H9 (cell line): ENCODE measurements around the gene DDX39A. TPM values are rescaled to one million over a fixed set of nuclear protein-coding genes. Genes with fewer than 3 reads are reported as not detected.

Experiments
- DNase-seq: peaks from one replicate; pipeline ENCODE4 v3.0.0-alpha.2; 2017
- H2AFZ ChIP-seq: one replicate; pipeline ENCODE4 v1.6.1; 2013; ENCODE audit warnings: mild to moderate bottlenecking, low read length, control low read depth, moderate library complexity
- H2AK5ac ChIP-seq: 2 replicates; pipeline ENCODE4 v1.6.1; 2013; ENCODE audit warnings: low read length, control low read depth, mixed read lengths; ENCODE audit not compliant: insufficient read length
- H2BK120ac ChIP-seq: one replicate; pipeline ENCODE4 v1.6.1; 2013; ENCODE audit warnings: low read depth, mild to moderate bottlenecking, low read length, control low read depth, inconsistent platforms; ENCODE audit not compliant: poor library complexity, severe bottlenecking
- H2BK12ac ChIP-seq: 2 replicates; pipeline ENCODE4 v1.6.1; 2013; ENCODE audit warnings: low read length, control low read depth, mixed read lengths, low read depth; ENCODE audit not compliant: insufficient read length
- H2BK15ac ChIP-seq: 2 replicates; pipeline ENCODE4 v1.6.1; 2013; ENCODE audit warnings: low read depth, low read length, control low read depth
- H2BK20ac ChIP-seq: one replicate; pipeline ENCODE4 v1.6.1; 2013; ENCODE audit warnings: low read depth, mild to moderate bottlenecking, low read length, control low read depth, inconsistent platforms; ENCODE audit not compliant: poor library complexity, severe bottlenecking
- H2BK5ac ChIP-seq: 2 replicates; pipeline ENCODE4 v1.6.1; 2013; ENCODE audit warnings: low read length, control low read depth, mixed read lengths; ENCODE audit not compliant: insufficient read length
- H3K14ac ChIP-seq: 2 replicates; pipeline ENCODE4 v1.6.1; 2013; ENCODE audit warnings: low read length, control low read depth; ENCODE audit not compliant: insufficient read depth
- H3K18ac ChIP-seq: 2 replicates; pipeline ENCODE4 v1.6.1; 2013; ENCODE audit warnings: low read depth, mild to moderate bottlenecking, mixed read lengths, low read length, control low read depth; ENCODE audit not compliant: insufficient read length
- H3K23ac ChIP-seq: 2 replicates; pipeline ENCODE4 v1.6.1; 2013; ENCODE audit warnings: low read length, control low read depth, mixed read lengths, low read depth; ENCODE audit not compliant: insufficient read length
- H3K23me2 ChIP-seq: 2 replicates; pipeline ENCODE4 v1.6.1; 2013; ENCODE audit warnings: low read depth, mild to moderate bottlenecking, mixed read lengths, low read length, control low read depth; ENCODE audit not compliant: insufficient read length, poor library complexity, severe bottlenecking
- H3K27ac ChIP-seq: 2 replicates; pipeline ENCODE4 v1.5.1; 2013; ENCODE audit warnings: low read length, control low read depth, mixed read lengths, low read depth; ENCODE audit not compliant: insufficient read length
- H3K27me3 ChIP-seq: 2 replicates; pipeline ENCODE4 v1.6.1; 2013; ENCODE audit warnings: low read length, control low read depth, inconsistent platforms; ENCODE audit not compliant: insufficient read depth
- H3K4ac ChIP-seq: 2 replicates; pipeline ENCODE4 v1.6.1; 2013; ENCODE audit warnings: low read depth, mild to moderate bottlenecking, control low read depth, inconsistent platforms, low read length, moderate library complexity
- H3K4me1 ChIP-seq: 2 replicates; pipeline ENCODE4 v1.6.1; 2013; ENCODE audit warnings: low read length, control low read depth, inconsistent platforms; ENCODE audit not compliant: insufficient read depth
- H3K4me2 ChIP-seq: 2 replicates; pipeline ENCODE4 v1.6.1; 2013; ENCODE audit warnings: low read length, control low read depth, mixed read lengths; ENCODE audit not compliant: insufficient read length, insufficient read depth
- H3K56ac ChIP-seq: 2 replicates; pipeline ENCODE4 v1.6.1; 2013; ENCODE audit warnings: low read depth, mild to moderate bottlenecking, mixed read lengths, low read length, control low read depth; ENCODE audit not compliant: insufficient read length
- H3K79me1 ChIP-seq: 2 replicates; pipeline ENCODE4 v1.6.1; 2013; ENCODE audit warnings: low read depth, mild to moderate bottlenecking, moderate library complexity, low read length, control low read depth, inconsistent platforms; ENCODE audit not compliant: insufficient read depth, poor library complexity, severe bottlenecking
- H3K79me2 ChIP-seq: 2 replicates; pipeline ENCODE4 v1.6.1; 2013; ENCODE audit warnings: low read length, control low read depth, inconsistent platforms; ENCODE audit not compliant: insufficient read depth
- H3K9ac ChIP-seq: 2 replicates; pipeline ENCODE4 v1.6.1; 2013; ENCODE audit warnings: low read length, control low read depth, mixed read lengths; ENCODE audit not compliant: insufficient read length; ENCODE audit errors: extremely low read depth
- H3K9me3 ChIP-seq: one replicate; pipeline ENCODE4 v1.6.1; 2013; ENCODE audit warnings: low read depth, low read length, inconsistent platforms; ENCODE audit not compliant: control insufficient read depth
- H3T11ph ChIP-seq: one replicate; pipeline ENCODE4 v1.6.1; 2013; ENCODE audit warnings: mild to moderate bottlenecking, low read length, control low read depth, inconsistent platforms
- H4K20me1 ChIP-seq: one replicate; pipeline ENCODE4 v1.6.1; 2013; ENCODE audit not compliant: control insufficient read depth, insufficient read length, insufficient read depth
- H4K5ac ChIP-seq: 2 replicates; pipeline ENCODE4 v1.6.1; 2013; ENCODE audit warnings: low read depth, mild to moderate bottlenecking, mixed read lengths, low read length, control low read depth; ENCODE audit not compliant: insufficient read length
- H4K8ac ChIP-seq: replicated peaks from 2 replicates; pipeline ENCODE4 v1.6.1; 2013; ENCODE audit warnings: low read length, control low read depth, mixed read lengths, low read depth; ENCODE audit not compliant: insufficient read length
- H4K91ac ChIP-seq: 2 replicates; pipeline ENCODE4 v1.6.1; 2013; ENCODE audit warnings: low read depth, mild to moderate bottlenecking, moderate library complexity, mixed read lengths, low read length, control low read depth; ENCODE audit not compliant: insufficient read length
- H3K27ac Mint-ChIP-seq, 3 experiments: 2 replicates in 2 of 3; 3 replicates in 1 of 3; pipeline ENCODE4 v1.8.0; 2020 to 2021; ENCODE audit warnings: mixed read lengths in 3 of 3, mild to moderate bottlenecking in 1 of 3, moderate library complexity in 1 of 3
- H3K27me3 Mint-ChIP-seq: 2 replicates; pipeline ENCODE4 v1.8.0; 2021; ENCODE audit warnings: low read depth, mild to moderate bottlenecking, moderate library complexity, mixed read lengths
- H3K36me3 Mint-ChIP-seq, 3 experiments: 2 replicates in 2 of 3; 3 replicates in 1 of 3; pipeline ENCODE4 v1.8.0; 2020 to 2021; ENCODE audit warnings: low read depth in 3 of 3, mixed read lengths in 3 of 3; ENCODE audit not compliant: insufficient read depth in 1 of 3
- H3K4me1 Mint-ChIP-seq, 2 experiments: 2 replicates each; pipeline ENCODE4 v1.8.0; 2020; ENCODE audit warnings: mixed read lengths in 2 of 2
- H3K4me3 Mint-ChIP-seq, 2 experiments: 2 replicates in 1 of 2; 3 replicates in 1 of 2; pipeline ENCODE4 v1.8.0; 2020 to 2021; ENCODE audit warnings: mild to moderate bottlenecking in 2 of 2, mixed read lengths in 2 of 2, moderate library complexity in 1 of 2
- H3K9me3 Mint-ChIP-seq, 2 experiments: 2 replicates in 1 of 2; 3 replicates in 1 of 2; pipeline ENCODE4 v1.8.0; 2020; ENCODE audit warnings: mild to moderate bottlenecking in 2 of 2, mixed read lengths in 2 of 2, moderate library complexity in 1 of 2
- CTCF ChIP-seq: fragments of 200-600 bp; sonication (generic); conservative IDR thresholded peaks from 3 replicates; pipeline ENCODE4 v1.8.0; 2021; ENCODE audit warnings: antibody characterized with exemption, mild to moderate bottlenecking
- WGBS: extraction: QIAGEN DNeasy Blood & Tissue Kit; methylation state at CpG from one replicate; pipeline ENCODE4 v1.1.7; 2013; ENCODE audit warnings: missing lambda C conversion rate, low lambda C conversion rate, mixed read lengths; ENCODE audit not compliant: insufficient read length; ENCODE audit errors: extremely low coverage; 5-methylcytosine and 5-hydroxymethylcytosine counted together
- total RNA-seq: library from RNA; stranded (reverse); gene quantifications from 2 replicates; pipeline ENCODE4 v1.2.1, GENCODE V29; 2021

Gene DDX39A
- total RNA-seq, 1 experiment from 2014 or later, result 137 TPM

- DNase-seq, result no peak
- Histone ChIP-seq H3K9me3 (no peaks in the 10 kb centered on the region), H2BK5ac (no peak overlapping the region), H2BK20ac (no peak overlapping the region), H3K9ac (no peak overlapping the region), H3K23ac (no peak overlapping the region), H2BK12ac (no peak overlapping the region), H3K79me1 (no peaks in the 10 kb centered on the region), H4K91ac (no peak overlapping the region), H3K18ac (no peak overlapping the region), H3K4ac (no peak overlapping the region), H3T11ph (no peak overlapping the region), H3K27me3 (no peaks in the 10 kb centered on the region), H2BK120ac (no peak overlapping the region), H2AK5ac (no peak overlapping the region), H4K5ac (no peak overlapping the region), H3K79me2 (no peaks in the 10 kb centered on the region), H3K56ac (no peak overlapping the region), H3K14ac (no peak overlapping the region), H4K20me1 (no peaks in the 10 kb centered on the region), H3K4me1 (0 out of 2 replicates have a peak, but pooled peaks cover 2% of the 10 kb centered on the region), H3K23me2 (no peaks in the 10 kb centered on the region), H3K27ac (no peak overlapping the region), H2BK15ac (no peak overlapping the region), H4K8ac (no peak overlapping the region), H3K4me2 (no peak overlapping the region), H2AFZ (no peak overlapping the region)
- Mint-ChIP-seq H3K27me3 (no peaks in the 10 kb centered on the region; the same call in 1 of the 2 replicates), H3K27ac (0 out of 7 replicates have a peak overlapping the region, but pooled peaks of 1 of the 3 experiments have one; percentile 48), H3K36me3 (no peaks in the 10 kb centered on the region), H3K4me3 (no peak overlapping the region), H3K4me1 (peaks cover 10 to 23% of the 10 kb centered on the region in 2 experiments), H3K9me3 (no peaks in the 10 kb centered on the region)
- no CpG with 5 or more reads among the region's 19 CpGs for WGBS
- TF ChIP-seq CTCF, result no peak
Measured at GRCh38 chr19:14369399-14370168, 49.6 kb downstream of the DDX39A start.
